ENCODE results near the gene NID1.
"Not testable (repeated sequence)": the region's sequence is repeated elsewhere in the genome, so short reads cannot be mapped to it uniquely, and the experiment has no call there.

The NID1 gene

DNA sequence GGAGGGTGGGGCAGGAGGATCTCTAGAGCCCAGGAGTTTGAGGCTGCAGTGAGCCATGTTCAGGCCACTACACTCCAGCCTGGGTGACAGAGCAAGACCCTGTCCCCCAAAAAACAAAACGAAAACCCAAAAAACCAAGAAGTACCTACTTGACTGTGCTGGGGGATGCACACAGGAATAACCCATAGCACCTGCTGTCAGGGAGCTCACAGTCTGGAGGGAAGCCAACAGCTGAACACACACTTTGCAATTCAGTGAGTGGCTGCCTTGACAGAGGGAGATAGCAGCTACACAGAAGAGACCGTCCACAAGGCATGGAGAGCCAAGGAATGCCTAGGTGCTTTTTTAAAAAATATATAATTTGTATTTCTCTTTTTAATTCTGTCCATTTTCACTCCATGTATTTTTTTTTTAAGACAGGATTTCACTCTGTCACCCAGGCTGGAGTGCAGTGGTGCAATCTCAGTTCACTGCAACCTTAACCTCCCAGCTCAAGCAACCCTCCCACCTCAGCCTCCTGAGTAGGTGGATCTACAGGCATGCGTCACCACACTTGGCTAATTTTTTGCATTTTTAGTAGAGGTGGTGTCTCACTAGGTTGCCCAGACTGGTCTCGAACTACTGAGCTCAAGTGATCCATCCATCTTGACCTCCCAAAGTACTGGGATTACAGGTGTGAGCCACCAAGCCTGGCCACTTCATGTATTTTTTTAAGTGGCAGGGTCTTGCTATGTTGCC is 68.7 kb downstream of the NID1 start:
- DNase-seq (ENCODE audit: low spot score) = no peak

GRCh38 chr1:235995511-235995910 is 69.4 kb downstream of the NID1 start:
- no peak for DNase-seq (ENCODE audit: low spot score)

- no peak for DNase-seq (ENCODE audit: low spot score)
These were observed 71.2 kb downstream of the NID1 start for GRCh38 chr1:235993652-235994051.

- DNase-seq (ENCODE audit: low spot score) = no peak
These were observed 72.0 kb downstream of the NID1 start for GRCh38 chr1:235992868-235993267.

DNA sequence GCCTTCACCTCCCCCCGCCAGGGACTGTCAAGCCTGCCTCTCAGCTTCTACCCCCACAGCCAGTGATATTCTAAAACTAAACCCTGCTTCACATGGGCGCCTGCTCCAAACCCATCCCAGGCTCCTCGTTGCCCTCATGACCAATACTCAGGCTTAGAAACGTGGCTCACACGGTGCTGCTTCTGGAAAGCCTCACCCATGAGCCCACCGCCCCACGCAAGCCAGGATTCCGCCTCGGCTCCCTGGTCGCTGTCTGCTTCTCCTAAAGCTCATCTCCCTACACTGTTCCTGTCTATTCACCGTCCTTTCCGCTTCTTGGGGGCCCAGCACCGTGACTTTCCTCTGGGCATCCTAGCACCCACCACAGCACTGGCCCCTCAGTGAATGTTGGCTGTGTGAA is 72.5 kb downstream of the NID1 start:
- no peak for DNase-seq (ENCODE audit: low spot score)

- no peak for DNase-seq (ENCODE audit: low spot score)
These were observed 74.5 kb downstream of the NID1 start for GRCh38 chr1:235990330-235990795.

DNA sequence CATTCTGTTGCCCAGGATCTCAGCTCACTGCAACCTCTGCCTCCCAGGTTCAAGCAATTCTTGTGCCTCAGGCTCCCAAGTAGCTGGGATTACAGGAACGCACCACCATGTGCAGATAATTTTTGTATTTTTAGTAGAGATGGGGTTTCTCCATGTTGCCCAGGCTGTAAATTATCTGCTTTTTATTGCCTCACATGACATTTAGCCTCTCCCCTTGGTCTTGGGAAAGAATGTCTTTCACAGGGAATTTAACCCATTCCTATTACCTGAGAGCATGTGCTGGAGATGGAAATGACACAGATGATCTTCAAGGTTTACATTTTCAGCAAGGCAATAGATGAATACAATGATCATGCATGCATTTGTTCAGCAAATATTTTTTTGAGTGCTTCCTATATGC is 75.8 kb downstream of the NID1 start:
- DNase-seq (ENCODE audit: low spot score) = no peak

GRCh38 chr1:235986869-235987268 is 78.0 kb downstream of the NID1 start:
- DNase-seq (ENCODE audit: low spot score) = no peak

DNA sequence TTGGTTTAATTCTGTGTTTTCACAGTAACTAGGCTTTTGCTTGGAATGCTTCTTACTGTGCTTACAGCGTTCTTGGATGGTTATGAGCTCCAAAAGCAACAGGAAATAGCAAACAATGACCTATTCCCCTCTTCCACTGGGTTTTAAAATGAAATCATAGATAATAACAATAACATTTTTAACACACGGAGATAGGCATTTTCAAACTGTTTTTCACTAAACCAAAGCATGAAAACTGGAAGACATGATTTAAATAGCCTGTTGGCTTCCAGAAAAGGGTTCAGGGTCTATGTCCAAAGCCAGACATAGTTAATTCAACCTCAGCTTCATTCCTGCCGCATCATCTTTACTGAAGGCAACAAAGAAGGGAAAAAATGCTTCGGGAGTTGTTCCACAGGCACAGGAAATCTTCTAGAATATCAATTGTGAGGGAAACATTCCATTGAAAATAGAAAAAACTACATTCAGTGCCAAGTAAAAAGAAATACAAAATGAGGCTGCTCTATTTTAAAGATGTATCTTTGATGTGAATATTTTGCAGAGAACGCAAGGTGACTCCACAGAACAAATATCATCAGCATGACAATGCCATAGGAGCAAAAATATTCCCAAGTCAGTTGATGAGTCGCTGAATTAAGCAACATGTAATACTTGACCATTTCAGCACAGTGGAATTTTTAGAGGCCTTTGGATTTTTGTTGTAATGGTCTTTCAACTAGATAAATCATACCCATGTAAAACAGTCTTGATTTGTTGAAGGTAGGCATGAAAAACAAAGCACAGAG is 80.7 kb downstream of the NID1 start:
- no peak for DNase-seq (ENCODE audit: low spot score)

GRCh38 chr1:235980976-235981375 is 83.9 kb downstream of the NID1 start:
- DNase-seq (ENCODE audit: low spot score) = no peak

DNA sequence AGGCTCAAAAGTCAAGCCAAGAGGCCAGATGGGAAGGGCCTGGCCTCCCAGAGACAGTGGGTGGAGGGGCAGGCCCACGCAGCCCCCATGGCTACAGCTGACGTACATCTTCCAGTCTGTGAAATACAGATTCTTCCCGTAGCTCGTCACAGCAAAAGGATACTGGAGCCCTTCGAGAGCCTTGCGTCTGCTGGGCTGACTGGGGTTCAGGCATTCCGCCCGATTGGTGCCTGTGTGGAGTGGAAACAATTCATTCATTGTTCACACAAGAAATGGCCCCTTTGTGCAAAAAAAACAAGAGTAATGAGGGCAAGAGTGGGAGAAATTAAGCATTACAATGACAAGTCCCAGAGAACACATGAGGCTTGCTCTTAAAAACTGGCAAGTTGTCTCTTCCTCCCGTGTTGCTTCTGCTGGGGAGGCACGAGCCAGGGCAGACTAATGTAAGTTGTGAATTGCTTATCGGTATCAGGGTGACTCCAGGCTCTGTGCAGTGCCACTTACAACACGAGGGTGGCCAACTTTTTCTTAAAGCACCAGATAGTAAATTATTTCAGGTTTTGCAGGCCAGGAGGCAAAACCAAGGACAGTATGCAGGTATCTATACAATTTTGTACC is 85.1 kb downstream of the NID1 start:
- DNase-seq (ENCODE audit: low spot score) = no peak

DNA sequence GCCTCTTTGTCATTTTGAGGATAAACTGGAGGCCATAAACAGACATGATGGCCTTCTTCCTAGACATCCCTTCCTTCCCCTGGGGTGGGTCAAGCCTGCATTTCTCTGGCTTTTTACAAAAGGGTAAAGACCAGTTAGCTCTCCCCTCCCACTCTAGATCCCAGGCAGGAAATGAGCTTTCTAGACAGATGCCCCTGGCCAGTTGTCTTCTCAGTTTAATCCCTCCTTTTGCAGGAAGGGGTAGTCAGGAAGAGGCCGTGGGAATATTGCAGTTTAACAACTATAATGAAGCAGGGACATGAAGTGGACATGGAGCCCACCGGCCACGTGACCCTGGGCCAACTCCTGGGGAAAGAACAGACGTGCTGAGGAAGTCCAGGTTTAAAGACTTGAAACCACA is 85.7 kb downstream of the NID1 start:
- no peak for DNase-seq (ENCODE audit: low spot score)

DNA sequence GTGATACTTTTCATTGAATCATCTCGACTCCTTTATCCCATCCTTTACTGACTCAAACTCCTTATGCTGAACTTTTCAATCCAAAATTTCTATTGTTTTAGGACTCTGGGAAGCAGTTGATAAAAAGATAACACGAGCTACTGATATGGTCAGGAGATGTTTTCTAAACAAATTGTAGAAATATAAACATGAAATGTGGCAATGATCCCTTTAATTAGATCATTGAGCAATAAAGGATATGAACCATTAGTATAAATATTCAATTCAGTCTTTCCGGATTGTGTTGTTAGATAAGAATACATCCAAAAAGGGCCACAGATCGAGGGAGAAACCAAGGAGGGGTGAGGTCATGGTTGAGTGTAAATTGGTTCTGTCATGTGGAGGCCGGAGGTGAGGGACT is 88.4 kb downstream of the NID1 start:
- DNase-seq (ENCODE audit: low spot score) = no peak

GRCh38 chr1:235974616-235975015 is 90.3 kb downstream of the NID1 start:
- no peak for DNase-seq (ENCODE audit: low spot score)

GRCh38 chr1:235972691-235973090 is 92.2 kb downstream of the NID1 start:
- not testable (repeated sequence) for DNase-seq (ENCODE audit: low spot score)

DNA sequence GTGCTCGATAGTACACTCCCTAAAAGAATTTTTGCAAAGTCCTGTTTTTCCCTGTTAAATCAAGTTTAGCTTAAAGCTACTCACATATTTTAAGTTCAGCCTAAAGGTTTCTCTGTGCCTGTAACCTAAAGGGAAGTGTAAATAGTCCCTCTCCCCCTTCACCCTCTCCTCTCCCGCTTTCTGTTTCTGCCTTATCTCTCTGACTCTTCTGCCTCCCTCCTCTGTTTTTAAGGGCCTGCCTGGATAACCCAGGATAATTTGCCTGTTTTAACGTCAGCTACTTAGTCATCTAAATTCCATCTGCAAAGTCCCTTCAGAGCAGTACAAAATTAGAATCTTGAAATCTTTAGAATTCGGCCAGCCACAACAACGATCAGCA is 92.6 kb downstream of the NID1 start:
- no peak for DNase-seq (ENCODE audit: low spot score)

DNA sequence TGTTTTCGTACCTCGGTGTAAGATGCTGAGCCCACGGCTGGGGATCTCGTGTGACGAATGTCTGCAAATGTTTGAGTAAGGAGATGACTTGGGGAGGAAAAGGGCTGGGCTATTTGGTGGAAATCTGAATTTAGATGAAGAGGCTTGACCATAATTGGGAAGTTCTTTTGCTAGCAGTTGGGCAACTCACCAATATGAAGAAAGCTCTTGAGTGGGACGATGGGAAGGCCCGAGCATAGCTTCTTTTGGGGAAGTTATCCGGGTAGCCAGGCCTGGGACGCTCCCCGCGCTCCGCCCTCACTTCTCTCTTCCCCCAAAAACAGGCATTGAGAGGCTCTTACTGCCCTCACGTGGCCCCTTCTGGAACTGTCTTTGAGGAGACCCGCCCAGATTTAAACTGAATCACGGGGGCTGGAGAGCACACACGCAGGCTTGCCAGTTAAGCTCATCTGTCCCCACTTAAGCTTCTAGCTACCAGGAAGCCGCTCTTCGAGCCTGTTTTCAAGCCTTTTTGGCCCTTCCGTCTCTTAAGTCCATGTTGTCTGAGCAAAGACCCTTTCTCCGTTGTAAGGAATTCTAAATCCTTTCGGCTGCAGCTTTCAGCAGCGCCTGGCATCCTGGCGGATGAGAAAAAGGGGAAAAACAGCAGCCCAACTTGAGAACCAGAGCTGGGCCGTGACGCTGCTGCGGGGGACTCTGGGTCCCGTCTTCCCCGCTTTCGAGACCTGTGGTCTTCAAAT is 93.1 kb downstream of the NID1 start:
- DNase-seq (ENCODE audit: low spot score) = peak; percentile 94

DNA sequence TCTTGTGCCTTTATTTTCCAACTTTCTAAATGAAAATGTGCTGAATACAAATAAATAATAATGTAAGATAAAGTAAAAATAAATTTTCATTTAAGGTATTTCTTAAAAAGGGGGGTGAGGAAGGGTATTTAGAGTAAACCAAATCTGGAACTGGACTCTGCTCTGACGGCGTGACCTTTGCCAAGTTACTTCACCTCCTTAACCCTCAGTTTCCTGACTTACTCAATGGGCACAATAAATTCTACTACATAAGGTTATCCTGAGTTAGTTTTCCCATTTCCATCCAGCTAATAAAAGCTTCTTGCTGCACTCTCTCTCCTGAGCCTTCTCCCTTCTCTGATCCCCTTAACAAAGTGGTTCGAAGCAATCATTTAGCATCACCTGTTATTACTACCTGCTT is 93.9 kb downstream of the NID1 start:
- no peak for DNase-seq (ENCODE audit: low spot score)

DNA sequence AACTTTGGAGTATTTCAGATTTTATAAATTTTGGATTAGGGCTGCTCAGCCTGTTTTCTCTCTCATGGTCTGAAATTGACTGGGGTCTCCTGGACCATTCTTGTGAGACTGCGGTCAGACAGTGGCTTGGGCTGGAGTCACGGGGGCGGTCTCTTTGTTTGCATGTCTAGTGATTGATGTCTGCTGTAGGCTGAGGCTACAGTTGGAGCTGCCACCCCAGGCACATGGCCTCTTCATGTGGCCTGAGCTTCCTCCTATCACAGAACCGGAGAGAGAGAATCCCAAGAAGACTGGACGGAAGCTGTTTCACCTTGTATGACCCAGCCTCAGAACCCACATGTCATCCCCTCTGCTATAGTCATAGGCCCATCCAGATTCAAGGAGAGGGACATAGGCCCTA is 96.1 kb downstream of the NID1 start:
- DNase-seq (ENCODE audit: low spot score) = no peak

DNA sequence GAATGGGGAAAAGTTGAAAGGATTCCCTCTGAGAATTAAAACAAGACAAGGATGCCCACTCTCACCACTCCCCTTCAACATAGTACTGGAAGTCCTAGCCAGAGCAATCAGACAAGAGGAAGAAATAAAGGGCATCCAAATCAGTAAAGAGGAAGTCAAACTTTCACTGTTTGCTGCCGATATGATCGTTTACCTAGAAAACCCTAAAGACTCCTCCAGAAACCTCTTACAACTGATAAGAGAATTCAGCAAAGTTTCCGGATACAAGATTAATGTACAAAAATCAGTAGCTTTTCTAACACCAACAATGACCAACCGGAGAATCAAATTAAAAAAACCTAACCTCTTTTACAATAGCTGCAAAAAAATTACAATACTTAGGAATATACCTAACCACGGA is 98.8 kb downstream of the NID1 start:
- DNase-seq (ENCODE audit: low spot score) = not testable (repeated sequence)

DNA sequence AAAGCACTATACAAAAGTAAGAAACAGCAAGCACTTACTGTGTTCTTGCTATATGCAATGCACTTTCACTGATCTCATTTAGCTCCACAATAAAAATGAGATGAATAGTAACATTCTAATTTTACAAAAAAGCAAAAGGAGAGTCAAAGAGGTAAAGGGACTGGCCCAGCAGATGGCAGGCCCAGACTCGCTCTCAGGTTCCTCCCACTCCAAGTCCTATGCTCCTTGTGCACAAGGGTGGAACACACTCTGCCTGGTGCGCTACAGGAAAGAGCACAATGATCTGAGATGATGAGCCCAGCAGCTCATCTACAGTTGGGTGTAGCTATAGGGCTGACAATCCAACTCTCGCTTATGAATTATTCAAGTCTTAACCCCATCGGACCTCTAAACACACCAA is 104.1 kb downstream of the NID1 start:
- no peak for DNase-seq (ENCODE audit: low spot score)

- DNase-seq (ENCODE audit: low spot score) = no peak
These were observed 106.9 kb downstream of the NID1 start for GRCh38 chr1:235958021-235958420.

All from cerebellar cortex (tissue), 1 donor.